ENCODE results near the gene BICDL1.

DNA sequence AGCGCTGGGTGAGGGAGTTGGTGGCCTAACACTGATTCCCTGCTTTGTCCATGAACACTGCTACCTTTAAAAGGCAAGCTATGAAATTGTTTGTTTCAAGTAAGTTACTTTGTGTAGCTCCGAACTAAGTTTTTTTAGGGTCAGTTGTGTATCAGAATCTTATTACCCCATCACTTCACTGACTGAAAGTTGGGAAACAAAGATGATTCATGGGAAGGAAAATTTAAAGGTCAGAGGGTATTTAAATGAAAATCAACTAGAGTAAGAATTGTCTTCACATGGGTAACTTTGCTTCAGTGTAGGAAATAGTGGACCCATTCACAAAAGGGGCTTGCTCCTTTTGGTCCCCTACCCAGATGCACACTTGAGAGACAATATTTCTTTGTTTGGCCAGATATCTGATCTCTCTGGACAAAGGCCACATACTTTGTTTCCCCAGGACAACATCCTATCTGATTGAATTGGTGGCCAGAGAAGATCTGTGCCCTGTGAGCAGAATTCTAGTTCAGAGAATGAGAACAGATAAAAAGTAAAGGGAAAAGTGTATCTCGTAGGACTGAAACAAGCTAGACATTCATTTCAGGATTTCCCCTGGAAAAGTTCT lies 74.0 kb downstream of the BICDL1 start:
- TF ChIP-seq, protein P1, sequence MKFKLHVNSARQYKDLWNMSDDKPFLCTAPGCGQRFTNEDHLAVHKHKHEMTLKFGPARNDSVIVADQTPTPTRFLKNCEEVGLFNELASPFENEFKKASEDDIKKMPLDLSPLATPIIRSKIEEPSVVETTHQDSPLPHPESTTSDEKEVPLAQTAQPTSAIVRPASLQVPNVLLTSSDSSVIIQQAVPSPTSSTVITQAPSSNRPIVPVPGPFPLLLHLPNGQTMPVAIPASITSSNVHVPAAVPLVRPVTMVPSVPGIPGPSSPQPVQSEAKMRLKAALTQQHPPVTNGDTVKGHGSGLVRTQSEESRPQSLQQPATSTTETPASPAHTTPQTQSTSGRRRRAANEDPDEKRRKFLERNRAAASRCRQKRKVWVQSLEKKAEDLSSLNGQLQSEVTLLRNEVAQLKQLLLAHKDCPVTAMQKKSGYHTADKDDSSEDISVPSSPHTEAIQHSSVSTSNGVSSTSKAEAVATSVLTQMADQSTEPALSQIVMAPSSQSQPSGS (tag by site-specific recombination; IDR thresholded peaks at IDR 0.05; ENCODE audit: low read depth), result no peak
- TF ChIP-seq TCF7L2 (IDR thresholded peaks at IDR 0.05; ENCODE audit: borderline replicate concordance, low read depth, low read length) (no peak), ZNF585B (tag by site-specific recombination; IDR thresholded peaks at IDR 0.05) (no peak), ZNF76 (tag by site-specific recombination; IDR thresholded peaks at IDR 0.05; ENCODE audit: borderline replicate concordance, low read depth) (no peak), ZNF138 (tag by site-specific recombination; IDR thresholded peaks at IDR 0.05; ENCODE audit: borderline replicate concordance) (no peak), ZNF560 (tag by site-specific recombination; IDR thresholded peaks at IDR 0.05; ENCODE audit: borderline replicate concordance) (no peak), ZNF114 (tag by site-specific recombination; IDR thresholded peaks at IDR 0.05) (no peak), ZNF548 (tag by site-specific recombination; IDR thresholded peaks at IDR 0.05) (no peak)
- TF ChIP-seq, protein P2, sequence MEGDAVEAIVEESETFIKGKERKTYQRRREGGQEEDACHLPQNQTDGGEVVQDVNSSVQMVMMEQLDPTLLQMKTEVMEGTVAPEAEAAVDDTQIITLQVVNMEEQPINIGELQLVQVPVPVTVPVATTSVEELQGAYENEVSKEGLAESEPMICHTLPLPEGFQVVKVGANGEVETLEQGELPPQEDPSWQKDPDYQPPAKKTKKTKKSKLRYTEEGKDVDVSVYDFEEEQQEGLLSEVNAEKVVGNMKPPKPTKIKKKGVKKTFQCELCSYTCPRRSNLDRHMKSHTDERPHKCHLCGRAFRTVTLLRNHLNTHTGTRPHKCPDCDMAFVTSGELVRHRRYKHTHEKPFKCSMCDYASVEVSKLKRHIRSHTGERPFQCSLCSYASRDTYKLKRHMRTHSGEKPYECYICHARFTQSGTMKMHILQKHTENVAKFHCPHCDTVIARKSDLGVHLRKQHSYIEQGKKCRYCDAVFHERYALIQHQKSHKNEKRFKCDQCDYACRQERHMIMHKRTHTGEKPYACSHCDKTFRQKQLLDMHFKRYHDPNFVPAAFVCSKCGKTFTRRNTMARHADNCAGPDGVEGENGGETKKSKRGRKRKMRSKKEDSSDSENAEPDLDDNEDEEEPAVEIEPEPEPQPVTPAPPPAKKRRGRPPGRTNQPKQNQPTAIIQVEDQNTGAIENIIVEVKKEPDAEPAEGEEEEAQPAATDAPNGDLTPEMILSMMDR (tag by site-specific recombination; IDR thresholded peaks at IDR 0.05), result no peak
- TF ChIP-seq, protein P3, sequence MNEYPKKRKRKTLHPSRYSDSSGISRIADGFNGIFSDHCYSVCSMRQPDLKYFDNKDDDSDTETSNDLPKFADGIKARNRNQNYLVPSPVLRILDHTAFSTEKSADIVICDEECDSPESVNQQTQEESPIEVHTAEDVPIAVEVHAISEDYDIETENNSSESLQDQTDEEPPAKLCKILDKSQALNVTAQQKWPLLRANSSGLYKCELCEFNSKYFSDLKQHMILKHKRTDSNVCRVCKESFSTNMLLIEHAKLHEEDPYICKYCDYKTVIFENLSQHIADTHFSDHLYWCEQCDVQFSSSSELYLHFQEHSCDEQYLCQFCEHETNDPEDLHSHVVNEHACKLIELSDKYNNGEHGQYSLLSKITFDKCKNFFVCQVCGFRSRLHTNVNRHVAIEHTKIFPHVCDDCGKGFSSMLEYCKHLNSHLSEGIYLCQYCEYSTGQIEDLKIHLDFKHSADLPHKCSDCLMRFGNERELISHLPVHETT (tag by site-specific recombination; IDR thresholded peaks at IDR 0.05), result no peak
